Measurements from ENCODE around the gene LBH. TPM values are rescaled to one million over a fixed set of nuclear protein-coding genes. Genes with fewer than 3 reads are reported as not detected.
A peak's percentile ranks its signal among the peaks of the same experiment; 100 is the strongest.

The LBH gene
- total RNA-seq, 2 experiments from 2014 or later: 3.0 to 3.7 TPM

DNA sequence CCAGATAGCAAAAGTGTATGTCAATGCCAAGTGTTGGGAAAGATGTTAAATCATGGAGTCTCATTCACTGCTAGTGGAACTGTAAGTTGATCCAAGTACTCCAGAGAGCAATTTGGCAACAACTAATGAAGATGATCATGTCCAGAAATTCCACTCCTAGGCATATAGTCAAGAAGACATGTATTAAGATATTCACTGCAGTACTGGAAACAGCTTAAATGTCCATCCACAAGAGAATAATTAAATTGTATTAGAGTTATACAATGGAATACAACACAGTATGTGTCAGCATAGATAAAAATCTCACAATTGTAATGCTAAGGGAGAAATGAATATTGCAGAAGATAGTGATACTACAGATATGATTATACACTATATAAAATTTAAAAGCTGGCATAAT lies 15.2 kb upstream of the LBH start:
- Histone ChIP-seq H3K9me3 (ENCODE audit: low read length) (no peaks in the 10 kb centered on the region), H3K4me3 (ENCODE audit: low read depth, low read length, poor library complexity, severe bottlenecking) (no peak overlapping the region), H3K9me2 (ENCODE audit: insufficient read depth, low read length) (no peaks in the 10 kb centered on the region), H2AFZ (ENCODE audit: low read length) (no peak overlapping the region), H3K27ac (ENCODE audit: low read depth, low read length, poor library complexity, severe bottlenecking) (no peak overlapping the region), H3K36me3 (ENCODE audit: insufficient read depth, low read length) (no peaks in the 10 kb centered on the region), H4K20me1 (ENCODE audit: insufficient read depth, low read length) (no peaks in the 10 kb centered on the region), H3K4me1 (ENCODE audit: insufficient read depth, low read length, poor library complexity, severe bottlenecking) (peaks cover 13% of the 10 kb centered on the region), H3K79me2 (ENCODE audit: insufficient read depth, low read depth, low read length) (no peaks in the 10 kb centered on the region), H3K4me2 (ENCODE audit: low read length) (no peak overlapping the region)
- intact Hi-C loops (cut with micrococcal nuclease; ENCODE audit: unreplicated experiment): no loop called here
- no peak for DNase-seq (ENCODE audit: low spot score)
- ChIA-PET POLR2A (interaction anchor here (0.8 kb wide), 1 partner anchor 80 kb away, joined by 3 read pairs; no protein-coding TSS in a partner anchor), CTCF (ENCODE audit: unreplicated experiment) (no interaction called here)
- no peak for TF ChIP-seq EZH2phosphoT487 (IDR thresholded peaks at IDR 0.05; ENCODE audit: borderline replicate concordance, low read depth, low read length)
- TF ChIP-seq, protein P1, sequence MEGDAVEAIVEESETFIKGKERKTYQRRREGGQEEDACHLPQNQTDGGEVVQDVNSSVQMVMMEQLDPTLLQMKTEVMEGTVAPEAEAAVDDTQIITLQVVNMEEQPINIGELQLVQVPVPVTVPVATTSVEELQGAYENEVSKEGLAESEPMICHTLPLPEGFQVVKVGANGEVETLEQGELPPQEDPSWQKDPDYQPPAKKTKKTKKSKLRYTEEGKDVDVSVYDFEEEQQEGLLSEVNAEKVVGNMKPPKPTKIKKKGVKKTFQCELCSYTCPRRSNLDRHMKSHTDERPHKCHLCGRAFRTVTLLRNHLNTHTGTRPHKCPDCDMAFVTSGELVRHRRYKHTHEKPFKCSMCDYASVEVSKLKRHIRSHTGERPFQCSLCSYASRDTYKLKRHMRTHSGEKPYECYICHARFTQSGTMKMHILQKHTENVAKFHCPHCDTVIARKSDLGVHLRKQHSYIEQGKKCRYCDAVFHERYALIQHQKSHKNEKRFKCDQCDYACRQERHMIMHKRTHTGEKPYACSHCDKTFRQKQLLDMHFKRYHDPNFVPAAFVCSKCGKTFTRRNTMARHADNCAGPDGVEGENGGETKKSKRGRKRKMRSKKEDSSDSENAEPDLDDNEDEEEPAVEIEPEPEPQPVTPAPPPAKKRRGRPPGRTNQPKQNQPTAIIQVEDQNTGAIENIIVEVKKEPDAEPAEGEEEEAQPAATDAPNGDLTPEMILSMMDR (conservative IDR thresholded peaks at IDR 0.05; ENCODE audit: low read length): no peak
- no TSS peak for BruUV-seq (replicated peaks)

GRCh38 chr2:30217644-30218337 lies 13.5 kb upstream of the LBH start:
- Histone ChIP-seq H3K9me2 (ENCODE audit: insufficient read depth, low read length) (no peaks in the 10 kb centered on the region), H3K36me3 (ENCODE audit: insufficient read depth, low read length) (no peaks in the 10 kb centered on the region), H3K9me3 (ENCODE audit: low read length) (no peaks in the 10 kb centered on the region), H3K4me3 (ENCODE audit: low read depth, low read length, poor library complexity, severe bottlenecking) (no peak overlapping the region), H3K4me1 (ENCODE audit: insufficient read depth, low read length, poor library complexity, severe bottlenecking) (peaks cover 13% of the 10 kb centered on the region), H3K79me2 (ENCODE audit: insufficient read depth, low read depth, low read length) (no peaks in the 10 kb centered on the region), H3K4me2 (ENCODE audit: low read length) (peak overlapping the region; percentile 39; the same call in 1 of the 2 replicates), H4K20me1 (ENCODE audit: insufficient read depth, low read length) (no peaks in the 10 kb centered on the region), H2AFZ (ENCODE audit: low read length) (no peak overlapping the region), H3K27ac (ENCODE audit: low read depth, low read length, poor library complexity, severe bottlenecking) (no peak overlapping the region)
- TF ChIP-seq, protein P1 (conservative IDR thresholded peaks at IDR 0.05; ENCODE audit: low read length): no peak
- TF ChIP-seq EZH2phosphoT487 (IDR thresholded peaks at IDR 0.05; ENCODE audit: borderline replicate concordance, low read depth, low read length): no peak
- DNase-seq (ENCODE audit: low spot score): no peak
- CTCF ChIA-PET (ENCODE audit: unreplicated experiment): interaction anchor here (0.8 kb wide), 1 partner anchor 117 kb away, joined by 4 read pairs; no protein-coding TSS in a partner anchor
- POLR2A ChIA-PET: interaction anchor here (0.5 to 0.6 kb wide), 2 partner anchors 14 to 65 kb away, joined by 3 to 6 read pairs; no protein-coding TSS in a partner anchor
- intact Hi-C loops (cut with micrococcal nuclease; ENCODE audit: unreplicated experiment): no loop called here
- no TSS peak for BruUV-seq (replicated peaks)

DNA sequence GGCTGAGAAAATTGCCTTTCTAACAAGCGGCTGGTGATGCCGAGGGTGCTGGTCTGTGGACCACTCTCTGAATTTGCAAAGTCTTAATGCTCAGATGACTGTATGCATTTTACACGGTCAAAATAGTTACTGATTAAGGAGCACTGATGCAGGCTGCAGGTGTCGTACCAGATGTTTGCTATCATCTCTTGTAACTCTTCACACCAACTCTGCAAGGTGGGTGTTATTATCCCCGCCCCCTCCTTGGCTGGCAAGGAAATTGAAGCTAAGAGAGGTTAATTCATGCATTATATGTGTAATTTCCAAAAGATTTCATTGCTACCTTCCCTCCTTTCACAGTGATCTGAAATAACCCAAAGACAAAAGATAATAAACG lies 13.0 kb upstream of the LBH start:
- H3K9me2 ChIP-seq (ENCODE audit: insufficient read depth, low read length): no peaks in the 10 kb centered on the region
- H3K79me2 ChIP-seq (ENCODE audit: insufficient read depth, low read depth, low read length): no peaks in the 10 kb centered on the region
- no peak overlapping the region for H3K4me3 ChIP-seq (ENCODE audit: low read depth, low read length, poor library complexity, severe bottlenecking)
- H4K20me1 ChIP-seq (ENCODE audit: insufficient read depth, low read length): no peaks in the 10 kb centered on the region
- peak overlapping the region; percentile 39; the same call in 1 of the 2 replicates for H3K4me2 ChIP-seq (ENCODE audit: low read length)
- TF ChIP-seq, protein P1 (conservative IDR thresholded peaks at IDR 0.05; ENCODE audit: low read length): no peak
- no peak for TF ChIP-seq EZH2phosphoT487 (IDR thresholded peaks at IDR 0.05; ENCODE audit: borderline replicate concordance, low read depth, low read length)
- H3K27ac ChIP-seq (ENCODE audit: low read depth, low read length, poor library complexity, severe bottlenecking): no peak overlapping the region
- ChIA-PET POLR2A (interaction anchor here (0.5 to 0.8 kb wide), 2 partner anchors 15 to 228 kb away, joined by 3 read pairs; partner anchors contain the start of gene LCLAT1), CTCF (ENCODE audit: unreplicated experiment) (interaction anchor here (0.7 kb wide), 1 partner anchor 354 kb away, joined by 3 read pairs; no protein-coding TSS in a partner anchor)
- peak; percentile 27 for DNase-seq (ENCODE audit: low spot score)
- intact Hi-C loops (cut with micrococcal nuclease; ENCODE audit: unreplicated experiment): no loop called here
- no peaks in the 10 kb centered on the region for H3K36me3 ChIP-seq (ENCODE audit: insufficient read depth, low read length)
- no peaks in the 10 kb centered on the region for H3K9me3 ChIP-seq (ENCODE audit: low read length)
- no TSS peak for BruUV-seq (replicated peaks)
- peaks cover 16% of the 10 kb centered on the region for H3K4me1 ChIP-seq (ENCODE audit: insufficient read depth, low read length, poor library complexity, severe bottlenecking)
- no peak overlapping the region for H2AFZ ChIP-seq (ENCODE audit: low read length)

All from OCI-LY7 (cell line).